Naive B cell (primary cell): ENCODE data around the gene AGAP3. TPM values are rescaled to one million over a fixed set of nuclear protein-coding genes. Genes with fewer than 3 reads are reported as not detected.
A peak's percentile ranks its signal among the peaks of the same experiment; 100 is the strongest.

Experiments used
- ATAC-seq, 2 donors: fragments of 150-1000 bp; cut with Tn5 transposase; 2 replicates each; pipeline ENCODE4 v1.10.0; 2021; ENCODE audit warnings: low read depth in 2 of 2, mild to moderate bottlenecking in 2 of 2, moderate library complexity in 2 of 2
- DNase-seq: peaks from one replicate; pipeline ENCODE4 v3.0.0; 2022
- H3K27ac Mint-ChIP-seq, 6 donors: one replicate each; pipeline ENCODE4 v1.8.0; 2020 to 2022; ENCODE audit warnings: mild to moderate bottlenecking in 6 of 6, mixed read lengths in 6 of 6, moderate library complexity in 5 of 6, inconsistent platforms in 2 of 6
- H3K27me3 Mint-ChIP-seq, 3 donors: one replicate each; pipeline ENCODE4 v1.8.0; 2021 to 2022; ENCODE audit warnings: mixed read lengths in 3 of 3, mild to moderate bottlenecking in 1 of 3
- H3K36me3 Mint-ChIP-seq, 2 donors: one replicate each; pipeline ENCODE4 v1.8.0; 2020 to 2022; ENCODE audit warnings: mixed read lengths in 2 of 2, inconsistent platforms in 1 of 2, mild to moderate bottlenecking in 1 of 2
- H3K4me1 Mint-ChIP-seq, 3 donors: one replicate each; pipeline ENCODE4 v1.8.0; 2020 to 2022; ENCODE audit warnings: mixed read lengths in 3 of 3, inconsistent platforms in 1 of 3, mild to moderate bottlenecking in 1 of 3, moderate library complexity in 1 of 3
- H3K4me3 Mint-ChIP-seq, 8 donors: one replicate each; pipeline ENCODE4 v1.8.0; 2020 to 2022; ENCODE audit warnings: mild to moderate bottlenecking in 8 of 8, mixed read lengths in 8 of 8, moderate library complexity in 8 of 8, inconsistent platforms in 2 of 8
- H3K9me3 Mint-ChIP-seq, 7 donors: one replicate each; pipeline ENCODE4 v1.8.0; 2020 to 2022; ENCODE audit warnings: mixed read lengths in 7 of 7, mild to moderate bottlenecking in 5 of 7, inconsistent platforms in 2 of 7, moderate library complexity in 1 of 7
- polyA plus RNA-seq, 6 donors: library from polyadenylated mRNA; unstranded; fragments of 300-500 nt; fragmentation: Illumina TruSeq; gene quantifications; one replicate each; pipeline ENCODE4 v1.2.3, GENCODE V29; 2021; ENCODE audit warnings: low read depth in 6 of 6

The AGAP3 gene
- polyA plus RNA-seq, 6 donors from 2014 or later, result 0.58 to 1.2 (median 0.66) TPM; not detected in 3

GRCh38 chr7:151123158-151123821, 37.0 kb downstream of the AGAP3 start:
- no peaks in the 10 kb centered on the region for H3K9me3 Mint-ChIP-seq
- H3K4me3 Mint-ChIP-seq, result no peak overlapping the region
- peaks cover 7 to 9% (median 9%) of the 10 kb centered on the region in 3 donors for H3K4me1 Mint-ChIP-seq
- H3K36me3 Mint-ChIP-seq, result no peaks in the 10 kb centered on the region
- ATAC-seq (no peak), DNase-seq (no peak)
- H3K27me3 Mint-ChIP-seq, result peaks cover 24 to 46% (median 34%) of the 10 kb centered on the region in 3 donors
- no peak overlapping the region for H3K27ac Mint-ChIP-seq

- ATAC-seq (peak; percentile 88 to 93), DNase-seq (peak; percentile 66)
- Mint-ChIP-seq H3K4me3 (no peak overlapping the region), H3K27ac (peak overlapping the region in 1 of 6 donors; percentile 85), H3K36me3 (no peaks in the 10 kb centered on the region), H3K9me3 (no peaks in the 10 kb centered on the region), H3K27me3 (peaks cover 20 to 40% (median 28%) of the 10 kb centered on the region in 3 donors), H3K4me1 (peaks cover 7 to 9% (median 9%) of the 10 kb centered on the region in 3 donors)
These were observed 37.7 kb downstream of the AGAP3 start for GRCh38 chr7:151123822-151124464.

GRCh38 chr7:151124481-151124880, 38.2 kb downstream of the AGAP3 start:
- H3K4me3 Mint-ChIP-seq, result no peak overlapping the region
- no peak for DNase-seq
- no peak for ATAC-seq

GRCh38 chr7:151124899-151125399, 38.7 kb downstream of the AGAP3 start:
- Mint-ChIP-seq H3K9me3 (no peaks in the 10 kb centered on the region), H3K4me1 (peaks cover 6 to 9% (median 9%) of the 10 kb centered on the region in 3 donors), H3K36me3 (no peaks in the 10 kb centered on the region), H3K27me3 (peaks cover 15 to 33% (median 21%) of the 10 kb centered on the region in 3 donors), H3K27ac (no peak overlapping the region), H3K4me3 (no peak overlapping the region)
- DNase-seq (no peak), ATAC-seq (no peak)

More at GRCh38 chr7:151124481-151124880, 38.2 kb downstream of the AGAP3 start:
- Mint-ChIP-seq H3K27ac (peak overlapping the region in 1 of 6 donors; percentile 85), H3K27me3 (peaks cover 15 to 34% (median 23%) of the 10 kb centered on the region in 3 donors), H3K36me3 (no peaks in the 10 kb centered on the region), H3K9me3 (no peaks in the 10 kb centered on the region), H3K4me1 (peaks cover 6 to 9% (median 9%) of the 10 kb centered on the region in 3 donors)

- Mint-ChIP-seq H3K4me3 (no peak overlapping the region), H3K27ac (no peak overlapping the region), H3K36me3 (no peaks in the 10 kb centered on the region), H3K27me3 (peaks cover 15 to 33% (median 21%) of the 10 kb centered on the region in 3 donors), H3K4me1 (peaks cover 6 to 9% (median 9%) of the 10 kb centered on the region in 3 donors), H3K9me3 (no peaks in the 10 kb centered on the region)
- ATAC-seq (no peak), DNase-seq (no peak)
These were observed 39.2 kb downstream of the AGAP3 start for GRCh38 chr7:151125470-151125845.

GRCh38 chr7:151125846-151126481, 39.7 kb downstream of the AGAP3 start:
- H3K36me3 Mint-ChIP-seq, result no peaks in the 10 kb centered on the region
- no peak overlapping the region for H3K27ac Mint-ChIP-seq

GRCh38 chr7:151126491-151127137, 40.3 kb downstream of the AGAP3 start:
- H3K4me1 Mint-ChIP-seq, result peaks cover 5 to 9% (median 6%) of the 10 kb centered on the region in 3 donors
- H3K9me3 Mint-ChIP-seq, result no peaks in the 10 kb centered on the region
- no peaks in the 10 kb centered on the region for H3K36me3 Mint-ChIP-seq
- DNase-seq (no peak), ATAC-seq (no peak)
- H3K4me3 Mint-ChIP-seq, result no peak overlapping the region
- peaks cover 12 to 27% (median 16%) of the 10 kb centered on the region in 3 donors for H3K27me3 Mint-ChIP-seq
- no peak overlapping the region for H3K27ac Mint-ChIP-seq

More at GRCh38 chr7:151125846-151126481, 39.7 kb downstream of the AGAP3 start:
- DNase-seq, result no peak
- H3K4me1 Mint-ChIP-seq, result peaks cover 6 to 9% (median 9%) of the 10 kb centered on the region in 3 donors
- H3K27me3 Mint-ChIP-seq, result peaks cover 15 to 33% (median 21%) of the 10 kb centered on the region in 3 donors
- no peaks in the 10 kb centered on the region for H3K9me3 Mint-ChIP-seq
- ATAC-seq, result no peak
- H3K4me3 Mint-ChIP-seq, result no peak overlapping the region

GRCh38 chr7:151128144-151128543, 41.9 kb downstream of the AGAP3 start:
- Mint-ChIP-seq H3K36me3 (no peaks in the 10 kb centered on the region), H3K4me1 (peaks cover 4 to 9% (median 6%) of the 10 kb centered on the region in 3 donors), H3K4me3 (no peak overlapping the region), H3K27me3 (peaks cover 10 to 24% (median 11%) of the 10 kb centered on the region in 3 donors), H3K9me3 (peaks cover 0 to 2% (median 0%) of the 10 kb centered on the region in 7 donors), H3K27ac (peak overlapping the region in 1 of 6 donors; percentile 44)
- DNase-seq (no peak), ATAC-seq (no peak)

GRCh38 chr7:151128716-151129115, 42.4 kb downstream of the AGAP3 start:
- H3K4me1 Mint-ChIP-seq, result peaks cover 4 to 7% (median 4%) of the 10 kb centered on the region in 3 donors
- H3K36me3 Mint-ChIP-seq, result no peaks in the 10 kb centered on the region
- no peak for DNase-seq
- peaks cover 6 to 18% (median 10%) of the 10 kb centered on the region in 3 donors for H3K27me3 Mint-ChIP-seq
- H3K9me3 Mint-ChIP-seq, result peaks cover 0 to 2% (median 0%) of the 10 kb centered on the region in 7 donors
- H3K27ac Mint-ChIP-seq, result no peak overlapping the region
- no peak overlapping the region for H3K4me3 Mint-ChIP-seq
- no peak for ATAC-seq

- Mint-ChIP-seq H3K9me3 (peaks cover 0 to 2% (median 0%) of the 10 kb centered on the region in 7 donors), H3K27me3 (peaks cover 0 to 12% (median 4%) of the 10 kb centered on the region in 3 donors), H3K4me1 (peaks cover 0 to 1% (median 0%) of the 10 kb centered on the region in 3 donors), H3K4me3 (no peak overlapping the region), H3K36me3 (no peaks in the 10 kb centered on the region), H3K27ac (no peak overlapping the region)
- ATAC-seq (no peak), DNase-seq (no peak)
These were observed 43.1 kb downstream of the AGAP3 start for GRCh38 chr7:151129117-151129959.

- H3K9me3 Mint-ChIP-seq, result peaks cover 0 to 2% (median 0%) of the 10 kb centered on the region in 7 donors
- ATAC-seq, result no peak
These were observed 43.8 kb downstream of the AGAP3 start for GRCh38 chr7:151129960-151130591.

GRCh38 chr7:151130741-151131157, 44.5 kb downstream of the AGAP3 start:
- DNase-seq, result no peak
- no peak overlapping the region for H3K4me3 Mint-ChIP-seq
- no peaks in the 10 kb centered on the region for H3K4me1 Mint-ChIP-seq
- H3K27me3 Mint-ChIP-seq, result peaks cover 0 to 4% (median 0%) of the 10 kb centered on the region in 3 donors
- H3K36me3 Mint-ChIP-seq, result no peaks in the 10 kb centered on the region
- no peak for ATAC-seq
- peaks cover 0 to 2% (median 0%) of the 10 kb centered on the region in 7 donors for H3K9me3 Mint-ChIP-seq
- no peak overlapping the region for H3K27ac Mint-ChIP-seq

More at GRCh38 chr7:151129960-151130591, 43.8 kb downstream of the AGAP3 start:
- no peaks in the 10 kb centered on the region for H3K36me3 Mint-ChIP-seq
- DNase-seq, result no peak
- no peak overlapping the region for H3K4me3 Mint-ChIP-seq
- H3K27me3 Mint-ChIP-seq, result peaks cover 0 to 5% (median 0%) of the 10 kb centered on the region in 3 donors
- no peaks in the 10 kb centered on the region for H3K4me1 Mint-ChIP-seq
- H3K27ac Mint-ChIP-seq, result peak overlapping the region in 2 of 6 donors; percentile 10 to 39
